GM04503 (cell line): Measurements from ENCODE around the gene ALDH1A1.

ENCODE experiments used
- DNase-seq: peaks from one replicate; pipeline ENCODE4 v3.0.0-alpha.2; 2012; ENCODE audit warnings: low read depth

The ALDH1A1 gene

DNA sequence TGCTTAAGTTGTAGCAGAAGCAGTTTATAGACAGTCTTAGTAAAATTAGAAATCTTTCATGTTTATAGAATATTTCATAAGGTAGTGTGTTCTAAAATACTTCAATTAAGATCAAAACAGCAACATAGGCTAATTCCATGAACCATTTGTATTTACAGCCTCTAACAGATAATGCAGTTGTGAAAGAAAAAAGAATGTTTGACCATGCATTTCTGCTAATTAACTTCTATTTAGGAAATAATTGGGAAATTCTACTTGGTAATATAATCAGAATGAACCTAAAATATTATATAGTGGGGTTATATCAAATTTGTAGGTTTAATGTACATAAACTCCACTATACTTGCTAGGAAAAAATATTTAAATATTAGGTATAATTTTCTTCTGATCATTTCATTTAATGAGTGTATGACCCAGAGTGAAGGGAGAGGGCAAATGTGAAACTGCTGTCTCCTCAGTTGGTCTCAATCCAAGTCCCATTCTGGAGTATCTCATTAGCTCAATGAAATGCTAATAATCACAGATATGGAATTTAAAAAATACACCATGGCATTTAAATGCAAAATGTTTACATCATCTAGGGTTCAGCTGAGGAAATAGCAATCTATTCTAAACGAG, 34.9 kb downstream of the ALDH1A1 start:
- no peak for DNase-seq

DNA sequence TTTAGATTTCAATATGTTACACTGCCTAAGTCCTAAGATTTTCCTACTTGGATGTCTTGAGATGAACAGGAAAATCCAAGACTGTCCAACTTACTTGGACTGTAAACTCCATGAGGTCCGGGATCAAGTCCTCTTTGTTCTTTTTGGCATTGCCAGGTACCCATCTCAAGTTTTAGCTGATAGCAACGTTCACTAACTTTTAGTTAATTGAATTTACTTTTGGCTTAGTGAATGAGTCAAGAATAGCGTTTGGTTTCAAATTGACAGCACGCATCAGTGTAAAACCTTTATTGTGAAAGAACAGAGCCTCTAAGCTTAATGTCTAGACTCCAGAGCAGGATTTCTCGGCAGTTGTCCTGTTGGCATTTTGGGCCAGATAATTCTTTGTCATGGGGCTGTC, 37.2 kb downstream of the ALDH1A1 start:
- DNase-seq: no peak

DNA sequence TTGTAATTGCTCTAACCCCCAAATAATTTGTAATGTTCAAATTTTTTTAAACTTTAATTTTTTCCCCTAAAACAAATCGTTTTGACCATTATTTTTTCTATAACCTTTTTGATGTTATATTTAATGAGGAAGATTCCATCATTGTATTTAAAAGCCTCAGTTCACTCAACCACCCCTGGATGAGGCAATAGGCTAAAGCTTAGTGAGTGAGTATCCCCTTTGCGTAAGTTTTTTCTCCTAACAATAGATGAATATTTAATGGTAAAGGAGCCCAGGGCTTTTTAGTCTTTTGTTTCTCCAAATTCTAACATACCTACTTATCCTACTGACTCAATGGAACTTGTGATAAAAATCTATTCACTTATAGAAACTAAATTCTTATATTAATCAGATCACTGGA, 38.1 kb downstream of the ALDH1A1 start:
- no peak for DNase-seq

DNA sequence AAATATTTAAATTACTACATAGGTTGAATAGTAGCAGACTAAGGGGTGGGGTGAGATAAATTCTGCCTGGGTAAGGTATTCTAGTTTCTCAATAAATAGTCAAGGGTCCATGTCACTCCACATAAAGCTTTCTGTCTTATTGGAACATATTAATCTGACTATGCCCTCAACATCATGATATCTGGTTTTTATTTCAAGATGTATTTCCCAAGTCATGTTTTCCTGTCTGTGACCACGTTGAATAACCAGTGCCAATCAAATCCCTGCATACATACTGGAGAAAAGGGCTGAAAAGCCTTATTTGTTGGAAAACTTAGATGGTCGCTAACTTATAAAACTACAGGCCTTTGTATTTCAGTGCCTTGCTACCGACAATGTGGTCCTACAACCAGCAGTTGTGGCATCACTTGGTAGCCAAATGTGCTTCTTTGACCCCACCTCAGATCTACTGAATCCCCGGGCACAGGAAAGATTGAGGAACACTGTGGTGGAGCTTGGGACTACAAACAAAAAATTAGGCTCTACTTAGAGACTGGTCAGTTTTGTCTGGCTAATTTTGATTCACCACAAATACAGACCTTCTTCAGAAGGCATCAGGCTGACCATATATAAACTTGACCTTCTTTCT, 39.4 kb downstream of the ALDH1A1 start:
- DNase-seq: no peak

DNA sequence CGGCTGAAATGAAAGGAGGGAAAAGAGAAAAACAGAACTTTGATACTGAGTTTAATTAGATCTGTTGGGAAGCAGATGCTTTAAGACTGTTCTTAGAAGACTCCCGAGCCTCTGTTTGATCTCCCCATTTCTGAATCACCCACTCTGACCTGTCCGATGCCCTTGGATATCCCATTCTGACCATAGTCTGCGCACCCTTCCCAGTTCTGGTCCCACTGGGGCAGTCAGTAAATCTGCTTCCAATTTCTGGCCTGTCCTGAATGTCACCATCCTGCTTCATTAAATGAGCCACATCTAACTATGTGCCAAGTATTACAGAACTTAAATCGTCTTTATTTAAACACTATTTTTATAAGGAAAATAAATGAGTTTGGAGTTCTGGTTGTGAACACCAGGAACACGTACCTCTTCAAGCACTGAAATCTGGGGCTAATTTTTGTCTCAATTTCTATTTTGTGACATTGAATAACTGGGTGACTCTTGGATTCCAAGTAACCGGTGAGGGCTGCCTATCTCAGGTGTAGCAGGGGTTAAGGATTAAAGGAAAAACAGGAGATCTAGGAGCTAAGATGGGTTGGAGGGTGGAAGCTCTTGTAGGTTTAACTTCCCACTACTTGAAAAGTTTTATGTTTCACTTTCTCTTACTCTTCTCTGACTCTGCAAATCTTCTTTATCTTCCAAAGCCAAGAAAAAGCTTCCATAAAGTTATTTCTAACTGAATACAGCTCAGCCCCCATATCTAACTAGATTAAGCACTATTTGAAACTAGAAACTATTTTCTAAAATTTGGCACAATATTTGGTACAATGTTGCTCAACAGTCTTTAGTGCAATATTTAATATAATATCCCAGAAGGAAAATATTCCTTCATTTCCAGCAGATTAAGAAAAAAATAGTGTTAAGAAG, 40.1 kb downstream of the ALDH1A1 start:
- no peak for DNase-seq

DNA sequence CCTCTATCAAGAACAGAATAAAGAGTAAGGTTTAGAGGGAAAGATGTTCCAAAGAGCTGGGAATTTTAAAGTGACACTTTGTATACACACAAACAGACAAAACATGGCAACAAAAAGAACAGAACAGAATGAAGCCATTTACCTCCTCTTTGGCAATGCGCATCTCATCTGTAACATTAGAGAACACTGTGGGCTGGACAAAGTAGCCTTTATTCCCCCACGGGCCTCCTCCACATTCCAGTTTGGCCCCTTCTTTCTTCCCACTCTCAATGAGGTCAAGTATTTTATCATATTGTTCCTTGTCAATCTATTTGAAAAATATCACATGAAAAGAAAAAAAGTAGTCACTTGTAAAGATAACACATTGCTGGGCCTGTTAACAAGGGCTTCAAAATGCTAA, 41.0 kb downstream of the ALDH1A1 start:
- DNase-seq: no peak

DNA sequence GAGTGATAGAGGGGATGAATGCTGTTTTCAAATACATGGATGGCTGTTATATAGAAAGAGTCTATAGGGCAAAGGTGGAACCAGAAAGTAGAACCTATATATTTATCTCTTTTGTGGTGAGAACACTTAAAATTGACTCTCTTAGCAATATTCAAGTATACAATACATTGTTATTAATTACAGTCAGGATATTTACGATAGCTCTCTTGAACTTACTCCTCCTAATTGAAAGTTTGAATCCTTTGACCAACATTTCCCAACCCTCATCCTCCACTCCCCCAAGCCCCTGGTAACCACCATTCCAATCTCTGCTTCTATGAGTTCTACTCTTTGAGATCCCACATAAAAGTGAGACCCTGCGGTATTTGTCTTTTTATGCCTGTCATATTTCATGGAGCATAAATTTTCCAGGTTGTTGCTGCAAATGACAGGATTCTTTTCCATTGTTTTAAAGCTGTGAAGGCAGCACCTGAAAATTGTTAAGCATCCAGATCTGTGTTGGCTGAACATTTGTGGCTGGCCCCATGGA, 41.5 kb downstream of the ALDH1A1 start:
- DNase-seq: no peak

DNA sequence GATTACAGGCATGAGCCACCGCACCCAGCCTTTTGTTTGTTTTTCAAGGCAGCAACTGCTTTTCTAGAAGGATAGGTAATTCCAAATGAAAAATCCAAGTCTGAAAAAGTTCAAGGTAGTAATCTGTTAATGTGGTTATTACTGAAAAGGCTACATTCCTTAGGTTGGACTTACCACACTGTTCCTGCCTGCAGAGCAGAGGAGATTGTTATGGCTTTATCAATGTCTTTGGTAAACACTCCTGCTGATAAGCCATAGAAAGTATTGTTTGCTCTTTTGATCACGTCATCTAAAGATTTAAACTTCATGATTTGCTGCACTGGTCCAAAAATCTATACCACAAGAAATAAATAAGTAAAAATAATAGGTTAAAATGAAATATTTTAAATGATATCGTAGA, 43.4 kb downstream of the ALDH1A1 start:
- no peak for DNase-seq

DNA sequence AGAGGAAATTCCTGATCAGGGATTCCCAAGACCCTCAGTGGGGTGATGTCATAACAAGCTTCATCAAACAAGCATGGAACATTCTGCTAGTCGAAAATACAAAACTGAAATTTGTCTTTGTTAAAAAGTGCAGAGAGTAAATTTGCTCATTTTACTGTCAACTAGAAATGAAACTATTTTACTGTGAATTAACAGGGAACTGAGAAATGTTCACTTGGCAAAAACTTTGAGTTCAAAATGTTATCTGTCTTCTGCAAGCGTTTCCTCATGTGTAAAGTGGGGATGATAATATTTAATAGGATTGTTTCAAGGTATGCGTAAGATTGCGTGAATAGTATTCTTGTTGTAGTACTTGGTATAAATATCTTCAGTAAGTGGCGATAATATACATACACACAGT, 45.4 kb downstream of the ALDH1A1 start:
- DNase-seq: no peak

DNA sequence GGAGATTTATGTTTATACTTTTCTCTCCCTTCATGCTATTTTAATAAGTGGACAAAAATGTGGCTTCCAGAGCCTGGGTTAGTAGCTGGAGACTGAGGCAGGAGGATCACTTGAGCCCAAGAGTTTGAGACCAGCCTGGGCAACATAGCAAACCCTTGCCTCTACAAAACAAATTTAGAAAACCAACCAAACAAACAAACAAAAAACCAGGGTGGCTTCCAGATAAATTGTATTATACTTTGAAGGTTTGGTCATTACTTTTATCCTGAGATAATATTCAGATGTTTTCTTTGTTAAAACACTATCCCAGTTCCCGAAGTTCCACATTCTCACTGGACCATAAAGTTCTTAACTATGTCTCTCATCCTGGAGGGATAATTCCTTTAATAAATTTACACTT, 46.0 kb downstream of the ALDH1A1 start:
- DNase-seq: no peak

DNA sequence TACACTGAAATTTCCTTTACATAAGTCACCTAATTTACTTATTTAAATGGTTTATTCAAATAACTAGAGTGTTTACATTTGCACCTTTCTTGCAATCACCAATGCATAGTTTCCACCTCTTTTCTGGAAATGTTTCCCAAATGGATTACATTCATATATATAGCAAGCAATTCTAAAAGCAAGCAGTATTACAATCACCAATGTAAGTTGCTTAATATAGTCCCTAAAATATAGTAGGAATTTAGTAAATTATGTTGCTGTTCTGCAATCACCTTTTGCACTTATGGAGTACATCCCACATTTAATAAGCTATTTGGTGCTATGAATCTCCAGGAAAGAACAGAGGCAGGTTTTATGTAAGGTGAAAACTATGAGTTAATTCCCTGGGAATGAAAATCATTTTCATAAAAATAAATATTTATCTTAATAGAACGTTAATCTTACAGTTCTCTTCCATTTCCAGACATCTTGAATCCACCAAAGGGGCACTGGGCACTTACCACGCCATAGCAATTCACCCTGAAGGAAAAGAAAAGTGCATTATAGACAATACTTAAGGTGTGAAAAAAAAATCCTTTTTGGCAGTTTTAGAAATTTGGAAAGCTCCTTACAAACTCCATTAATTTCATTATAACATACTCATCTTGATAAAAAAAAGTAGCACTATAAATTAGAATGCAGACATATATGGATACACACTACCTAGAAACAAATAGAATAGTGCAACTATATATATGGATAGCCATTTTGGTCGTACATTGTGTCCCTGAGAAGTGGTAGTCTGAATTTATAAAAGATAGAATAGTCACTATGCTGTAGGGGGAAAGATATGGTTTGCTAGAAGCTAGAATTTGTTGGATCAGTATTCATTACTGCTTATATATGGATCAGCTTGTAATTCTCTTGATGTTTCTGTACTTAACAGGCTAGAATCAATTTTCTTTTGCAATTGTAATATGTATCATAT, 47.1 kb downstream of the ALDH1A1 start:
- DNase-seq: no peak

DNA sequence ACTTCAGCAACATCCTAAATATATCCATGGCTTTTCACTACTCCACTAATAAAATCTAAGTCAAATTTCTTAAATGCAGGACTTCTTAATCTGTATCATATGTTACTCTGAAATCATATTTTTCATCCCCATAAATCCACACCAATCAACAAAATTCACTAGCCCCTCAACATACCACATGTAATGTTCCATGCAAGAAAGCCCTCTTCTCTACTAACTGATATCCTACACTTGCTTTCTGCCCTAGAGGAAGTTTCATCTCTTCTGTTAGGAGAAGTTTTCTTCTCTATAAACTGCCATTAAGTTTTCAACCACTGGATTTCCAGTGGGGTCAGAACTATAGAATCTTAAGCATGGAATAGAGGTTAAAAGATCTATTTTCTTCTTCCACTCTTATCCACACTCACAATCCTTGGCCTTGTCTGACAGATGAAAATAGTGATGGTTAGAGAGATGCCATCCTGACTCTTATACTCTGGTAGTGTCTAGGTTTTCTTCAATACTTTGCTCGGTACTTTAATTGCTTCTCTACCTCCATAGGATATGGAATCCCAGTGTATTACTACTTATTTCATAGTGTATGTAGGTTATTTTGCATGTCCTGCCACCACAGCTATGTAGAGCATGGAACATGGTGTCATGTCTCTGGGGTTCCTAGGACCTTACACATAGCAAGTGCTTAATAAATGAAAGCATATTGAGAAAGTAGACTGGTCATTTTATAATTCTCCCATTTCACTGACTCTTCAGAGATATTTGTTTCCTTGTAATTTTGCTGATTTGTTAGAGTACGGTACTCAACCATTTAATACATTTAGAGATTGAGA, 48.4 kb downstream of the ALDH1A1 start:
- no peak for DNase-seq

DNA sequence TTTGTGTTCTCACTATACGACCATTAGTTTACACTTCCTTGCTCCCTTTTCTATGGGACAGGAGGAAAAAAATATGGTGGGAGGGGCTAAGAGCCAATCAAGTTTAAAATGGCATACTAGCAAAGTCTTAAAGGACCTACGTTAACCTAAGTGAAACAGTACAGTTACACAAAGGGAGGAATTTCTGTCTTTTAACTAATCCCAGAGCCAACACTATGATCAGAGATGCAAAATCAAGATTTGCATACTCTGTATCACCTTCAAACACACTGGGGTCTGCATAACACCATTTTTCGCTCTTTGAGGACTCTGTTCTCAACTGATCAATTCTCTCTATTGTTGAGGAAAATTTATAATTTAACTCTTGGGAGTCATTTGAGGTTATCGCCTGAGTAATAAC, 49.8 kb downstream of the ALDH1A1 start:
- DNase-seq: no peak

DNA sequence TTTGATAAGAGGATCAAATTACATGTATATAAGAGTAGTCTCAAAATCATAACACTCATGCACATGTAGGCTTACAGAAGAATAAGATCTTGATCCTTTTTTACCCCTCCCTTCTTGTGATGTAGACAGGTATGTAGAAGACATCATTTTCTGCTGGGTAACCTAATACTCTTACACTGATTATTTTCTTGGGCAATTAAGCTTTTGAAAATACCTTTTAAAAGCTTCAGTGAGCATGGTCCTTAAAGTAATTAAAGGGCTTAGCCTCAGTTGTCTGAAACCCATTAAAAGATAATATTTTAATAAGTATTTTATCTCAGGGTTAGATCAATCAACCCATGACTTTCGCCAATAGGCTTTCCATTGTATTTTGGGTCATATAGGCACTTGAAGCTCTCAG, 50.6 kb downstream of the ALDH1A1 start:
- DNase-seq: no peak

DNA sequence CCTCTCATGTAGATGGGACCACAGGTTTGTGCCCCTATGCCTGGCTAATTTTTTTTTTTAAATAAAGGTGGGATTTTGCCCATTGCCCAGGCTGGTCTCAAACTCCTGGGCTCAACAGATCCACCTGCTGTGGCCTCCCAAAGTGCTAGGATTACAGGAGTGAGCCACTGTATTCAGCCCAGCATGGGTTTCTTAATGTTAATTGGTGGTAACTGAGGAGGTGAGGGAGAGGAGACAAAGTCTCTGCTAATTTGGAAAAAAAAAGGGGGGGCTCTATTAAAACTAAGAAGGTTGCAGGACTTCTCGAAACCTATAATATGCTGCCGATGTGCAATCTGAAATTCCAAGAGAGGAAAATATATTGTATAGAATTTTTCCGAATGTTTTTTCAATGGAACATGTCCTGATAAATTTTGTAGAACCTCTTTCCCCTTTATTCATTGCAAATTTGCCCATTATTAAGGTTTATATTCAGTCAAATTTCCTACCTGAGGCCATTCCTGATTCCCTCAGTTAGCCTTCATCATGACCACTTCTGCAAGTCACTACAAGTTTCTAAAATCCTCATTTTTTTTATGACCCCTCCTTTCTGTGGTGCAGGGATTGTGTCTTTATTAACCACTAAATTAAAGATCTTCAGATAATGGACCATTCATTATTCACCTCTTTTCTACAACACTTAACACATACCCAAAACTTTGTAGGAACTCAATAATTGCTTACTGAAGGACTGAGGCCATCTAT, 52.9 kb downstream of the ALDH1A1 start:
- DNase-seq: no peak

DNA sequence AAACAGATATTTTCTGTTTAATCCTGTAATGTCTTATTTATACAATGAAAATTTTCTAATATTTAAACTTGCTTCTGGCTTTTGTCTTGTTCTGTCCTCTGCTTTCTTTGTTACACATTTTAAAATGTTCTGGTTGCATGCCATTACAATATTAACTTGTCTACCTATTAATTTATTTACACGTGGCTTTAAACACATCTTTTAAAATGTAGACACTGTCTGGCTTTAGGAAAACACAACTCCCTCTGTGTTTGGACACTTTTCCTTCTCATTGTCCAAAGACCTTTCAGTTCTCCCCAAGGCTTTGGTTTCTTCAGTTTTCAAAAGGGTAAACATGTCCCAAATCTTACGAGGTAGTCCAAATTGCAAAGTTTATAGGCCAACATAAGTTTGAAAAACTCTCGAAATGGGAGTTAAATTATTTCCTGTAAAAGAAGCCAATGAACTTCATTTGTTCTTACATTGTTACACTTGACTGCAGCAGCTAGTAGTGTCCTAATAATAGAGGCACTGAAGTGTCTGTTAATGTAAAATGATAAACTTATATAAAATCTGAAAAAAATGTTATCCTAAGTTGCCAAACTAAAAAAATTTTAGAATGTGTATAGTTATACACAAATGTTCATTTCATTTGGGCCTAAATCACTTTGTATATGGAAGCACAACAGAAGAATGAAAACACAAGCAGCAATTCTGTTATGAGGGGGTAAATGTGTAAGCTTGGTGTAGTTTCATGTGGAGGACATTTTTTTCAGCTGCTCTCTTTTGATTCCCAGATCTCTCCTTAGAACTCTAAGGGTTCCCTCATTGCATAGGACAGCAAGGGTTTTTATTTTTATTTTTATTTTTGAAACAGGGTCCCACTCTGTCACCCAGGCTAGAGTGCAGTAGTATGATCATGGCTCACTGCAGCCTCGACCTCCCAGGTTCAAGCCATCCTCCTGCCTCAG, 53.8 kb downstream of the ALDH1A1 start:
- no peak for DNase-seq

DNA sequence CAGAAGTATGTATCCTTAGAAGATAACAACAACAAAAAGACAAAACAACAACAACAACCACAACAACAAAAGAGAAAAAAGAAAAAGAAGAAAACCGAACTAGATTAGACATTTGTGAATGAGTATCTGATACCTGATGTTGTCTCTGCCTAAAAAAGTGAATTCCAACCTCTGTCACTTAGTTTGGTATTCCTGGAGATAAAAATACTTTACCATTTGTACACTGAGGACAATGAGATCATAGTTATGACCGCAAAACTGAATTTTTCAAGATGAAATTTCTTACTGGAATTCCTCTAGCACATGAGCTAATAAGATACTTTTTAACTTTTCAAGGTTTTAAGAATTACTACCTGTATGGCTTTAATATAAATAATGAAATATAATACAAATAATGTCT, 54.5 kb downstream of the ALDH1A1 start:
- no peak for DNase-seq

DNA sequence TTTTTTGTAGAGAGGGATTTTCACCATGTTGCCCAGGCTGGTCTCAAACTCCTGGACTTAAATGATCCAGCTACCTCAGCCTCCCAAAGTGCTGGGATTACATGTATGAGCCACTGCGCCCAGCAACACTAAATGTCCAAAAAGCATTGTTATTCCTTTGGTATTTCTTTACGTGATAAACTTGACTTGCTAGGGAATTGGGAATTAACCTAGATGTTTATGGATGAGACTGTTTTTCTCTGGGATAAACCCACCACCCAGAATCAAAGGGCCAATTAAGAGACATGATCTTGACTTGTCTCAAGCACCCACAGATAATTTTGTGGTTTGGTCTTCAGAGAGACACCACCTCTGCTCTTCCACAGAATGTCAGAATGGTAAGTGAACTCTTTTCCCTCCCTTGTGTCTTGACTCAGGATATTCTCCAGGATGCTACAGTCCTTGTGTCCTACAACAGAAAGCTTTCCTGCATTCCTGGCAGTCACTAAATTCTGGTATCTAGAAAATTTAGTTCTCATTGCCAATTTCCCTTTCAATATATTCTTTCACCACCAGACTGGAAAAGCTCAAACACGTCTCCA, 55.7 kb downstream of the ALDH1A1 start:
- no peak for DNase-seq

DNA sequence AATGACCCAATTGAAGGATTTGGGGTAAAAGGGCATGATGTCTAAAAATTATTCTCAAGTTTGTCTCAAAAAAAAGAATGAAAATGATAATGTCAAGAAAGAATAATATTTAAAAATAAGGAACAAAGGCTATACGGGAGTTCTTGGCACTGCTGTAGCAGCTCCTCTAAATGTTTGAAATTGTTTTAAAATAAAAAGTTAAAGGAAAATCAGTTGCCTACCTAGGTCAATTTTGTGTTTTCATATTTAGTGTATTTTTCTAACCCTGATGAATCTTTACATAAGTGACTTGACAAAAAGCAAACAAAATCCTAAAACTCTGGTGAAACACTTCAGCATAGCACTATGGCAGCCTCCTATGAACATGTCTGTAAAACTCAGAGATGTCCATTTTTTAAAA, 56.4 kb downstream of the ALDH1A1 start:
- no peak for DNase-seq
